Measurements from ENCODE around the gene MAP2K5. TPM values are rescaled to one million over a fixed set of nuclear protein-coding genes. Genes with fewer than 3 reads are reported as not detected.
"Not testable (repeated sequence)": the region's sequence is repeated elsewhere in the genome, so short reads cannot be mapped to it uniquely, and the experiment has no call there.

MAP2K5 gene
- total and polyA plus RNA-seq, 2 experiments from 2014 or later: 12.4 to 13.7 TPM

DNA sequence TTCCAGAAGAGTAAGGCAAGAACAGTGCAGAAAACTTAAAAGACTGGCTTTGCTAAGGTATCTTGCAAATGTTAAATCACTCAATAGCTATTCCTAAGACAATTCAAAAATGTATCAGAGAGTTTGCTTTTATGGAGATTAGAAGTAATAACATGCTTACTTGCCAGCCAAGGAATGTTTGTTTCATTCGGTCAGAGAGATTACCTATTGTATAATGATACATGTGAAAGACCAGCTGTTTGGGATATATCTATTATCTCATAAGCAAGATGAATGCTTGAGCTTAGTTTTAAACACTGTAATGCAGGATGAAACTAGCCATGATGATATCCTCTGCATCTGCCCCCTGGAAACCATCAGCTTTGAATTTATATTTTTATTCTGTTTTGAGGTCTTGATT, 70.7 kb downstream of the MAP2K5 start:
- Histone ChIP-seq H3K4me2 (no peak overlapping the region), H2AFZ (no peak overlapping the region), H3K4me3 (no peak overlapping the region), H3K27ac (no peak overlapping the region), H3K27me3 (no peaks in the 10 kb centered on the region), H3K4me1 (ENCODE audit: insufficient read depth) (peaks cover 8% of the 10 kb centered on the region), H3K36me3 (replicated peaks; ENCODE audit: insufficient read depth, low read depth) (no peaks in the 10 kb centered on the region), H3K9me3 (ENCODE audit: low read depth) (no peaks in the 10 kb centered on the region), H3K9me2 (replicated peaks; ENCODE audit: insufficient read depth) (no peaks in the 10 kb centered on the region), H4K20me1 (ENCODE audit: insufficient read depth, poor library complexity, severe bottlenecking) (no peaks in the 10 kb centered on the region), H3K79me2 (no peaks in the 10 kb centered on the region)
- 61% methylated on average over 1 of the region's 1 CpG for WGBS (ENCODE audit: low lambda C conversion rate, missing lambda C conversion rate)
- TF ChIP-seq, protein P1, sequence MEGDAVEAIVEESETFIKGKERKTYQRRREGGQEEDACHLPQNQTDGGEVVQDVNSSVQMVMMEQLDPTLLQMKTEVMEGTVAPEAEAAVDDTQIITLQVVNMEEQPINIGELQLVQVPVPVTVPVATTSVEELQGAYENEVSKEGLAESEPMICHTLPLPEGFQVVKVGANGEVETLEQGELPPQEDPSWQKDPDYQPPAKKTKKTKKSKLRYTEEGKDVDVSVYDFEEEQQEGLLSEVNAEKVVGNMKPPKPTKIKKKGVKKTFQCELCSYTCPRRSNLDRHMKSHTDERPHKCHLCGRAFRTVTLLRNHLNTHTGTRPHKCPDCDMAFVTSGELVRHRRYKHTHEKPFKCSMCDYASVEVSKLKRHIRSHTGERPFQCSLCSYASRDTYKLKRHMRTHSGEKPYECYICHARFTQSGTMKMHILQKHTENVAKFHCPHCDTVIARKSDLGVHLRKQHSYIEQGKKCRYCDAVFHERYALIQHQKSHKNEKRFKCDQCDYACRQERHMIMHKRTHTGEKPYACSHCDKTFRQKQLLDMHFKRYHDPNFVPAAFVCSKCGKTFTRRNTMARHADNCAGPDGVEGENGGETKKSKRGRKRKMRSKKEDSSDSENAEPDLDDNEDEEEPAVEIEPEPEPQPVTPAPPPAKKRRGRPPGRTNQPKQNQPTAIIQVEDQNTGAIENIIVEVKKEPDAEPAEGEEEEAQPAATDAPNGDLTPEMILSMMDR (IDR thresholded peaks at IDR 0.05; ENCODE audit: poor library complexity): no peak
- no peak for TF ChIP-seq EZH2phosphoT487 (IDR thresholded peaks at IDR 0.05; ENCODE audit: low read depth, severe bottlenecking, unreplicated experiment)
- no peak for TF ChIP-seq EZH2 (IDR thresholded peaks at IDR 0.05; ENCODE audit: borderline replicate concordance)
- no peak for DNase-seq (ENCODE audit: low spot score)

GRCh38 chr15:67613708-67614107, 71.2 kb downstream of the MAP2K5 start:
- Histone ChIP-seq H3K27me3 (no peaks in the 10 kb centered on the region), H4K20me1 (ENCODE audit: insufficient read depth, poor library complexity, severe bottlenecking) (no peaks in the 10 kb centered on the region), H3K4me1 (ENCODE audit: insufficient read depth) (peaks cover 8% of the 10 kb centered on the region), H3K36me3 (replicated peaks; ENCODE audit: insufficient read depth, low read depth) (no peaks in the 10 kb centered on the region), H3K27ac (no peak overlapping the region), H3K4me2 (no peak overlapping the region), H3K9me2 (replicated peaks; ENCODE audit: insufficient read depth) (no peaks in the 10 kb centered on the region), H3K4me3 (no peak overlapping the region), H3K79me2 (no peaks in the 10 kb centered on the region), H2AFZ (no peak overlapping the region), H3K9me3 (ENCODE audit: low read depth) (no peaks in the 10 kb centered on the region)
- TF ChIP-seq EZH2 (IDR thresholded peaks at IDR 0.05; ENCODE audit: borderline replicate concordance) (no peak), EZH2phosphoT487 (IDR thresholded peaks at IDR 0.05; ENCODE audit: low read depth, severe bottlenecking, unreplicated experiment) (no peak)
- TF ChIP-seq, protein P1 (IDR thresholded peaks at IDR 0.05; ENCODE audit: poor library complexity): no peak
- WGBS (ENCODE audit: low lambda C conversion rate, missing lambda C conversion rate): 94% methylated on average over 3 of the region's 3 CpGs
- no peak for DNase-seq (ENCODE audit: low spot score)

DNA sequence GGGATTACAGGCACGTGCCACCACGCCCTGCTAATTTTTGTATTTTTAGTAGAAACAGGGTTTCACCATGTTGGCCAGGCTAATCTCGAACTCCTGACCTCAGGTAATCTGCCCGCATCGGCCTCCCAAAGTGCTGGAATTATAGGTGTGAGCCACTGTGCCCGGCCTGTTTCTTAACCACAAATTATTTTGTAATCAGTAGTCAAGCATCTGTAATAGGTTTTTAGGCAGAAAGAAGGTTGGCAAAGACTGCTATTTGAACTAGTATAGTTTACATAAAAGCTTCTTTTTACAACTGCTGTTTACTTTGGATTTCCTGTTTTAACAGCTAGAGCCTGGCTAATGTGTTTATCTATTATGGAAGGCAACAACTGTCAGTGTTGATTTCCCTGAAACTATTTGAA, 72.6 kb downstream of the MAP2K5 start:
- not testable (repeated sequence) for H4K20me1 ChIP-seq (ENCODE audit: insufficient read depth, poor library complexity, severe bottlenecking); H2AFZ ChIP-seq; H3K79me2 ChIP-seq; H3K9me2 ChIP-seq (replicated peaks; ENCODE audit: insufficient read depth); H3K9me3 ChIP-seq (ENCODE audit: low read depth); H3K27ac ChIP-seq; H3K4me3 ChIP-seq; H3K4me1 ChIP-seq (ENCODE audit: insufficient read depth); H3K27me3 ChIP-seq; H3K36me3 ChIP-seq (replicated peaks; ENCODE audit: insufficient read depth, low read depth); DNase-seq (ENCODE audit: low spot score); H3K4me2 ChIP-seq
- WGBS (ENCODE audit: low lambda C conversion rate, missing lambda C conversion rate): 64% methylated on average over 6 of the region's 6 CpGs

- no peaks in the 10 kb centered on the region for H4K20me1 ChIP-seq (ENCODE audit: insufficient read depth, poor library complexity, severe bottlenecking)
Measured at GRCh38 chr15:67618297-67618696, 75.8 kb downstream of the MAP2K5 start.

More at GRCh38 chr15:67618297-67618696, 75.8 kb downstream of the MAP2K5 start:
- Histone ChIP-seq H3K79me2 (no peaks in the 10 kb centered on the region), H3K4me2 (no peak overlapping the region), H2AFZ (no peak overlapping the region), H3K4me1 (ENCODE audit: insufficient read depth) (no peaks in the 10 kb centered on the region), H3K4me3 (no peak overlapping the region), H3K9me3 (ENCODE audit: low read depth) (no peaks in the 10 kb centered on the region), H3K27ac (no peak overlapping the region), H3K27me3 (no peaks in the 10 kb centered on the region), H3K9me2 (replicated peaks; ENCODE audit: insufficient read depth) (no peaks in the 10 kb centered on the region), H3K36me3 (replicated peaks; ENCODE audit: insufficient read depth, low read depth) (no peaks in the 10 kb centered on the region)
- TF ChIP-seq EZH2phosphoT487 (IDR thresholded peaks at IDR 0.05; ENCODE audit: low read depth, severe bottlenecking, unreplicated experiment) (no peak), EZH2 (IDR thresholded peaks at IDR 0.05; ENCODE audit: borderline replicate concordance) (no peak)
- TF ChIP-seq, protein P1 (IDR thresholded peaks at IDR 0.05; ENCODE audit: poor library complexity): no peak
- DNase-seq (ENCODE audit: low spot score): no peak
- 62% methylated on average over 4 of the region's 4 CpGs for WGBS (ENCODE audit: low lambda C conversion rate, missing lambda C conversion rate)
